NCI-H2227 (cell line): Measurements from ENCODE around the gene INSR.

Source experiments
- DNase-seq: peaks from one replicate; lab custom pipeline; 2025; ENCODE audit not compliant: unreplicated experiment; lab: John Stamatoyannopoulos, UW

The INSR gene

DNA sequence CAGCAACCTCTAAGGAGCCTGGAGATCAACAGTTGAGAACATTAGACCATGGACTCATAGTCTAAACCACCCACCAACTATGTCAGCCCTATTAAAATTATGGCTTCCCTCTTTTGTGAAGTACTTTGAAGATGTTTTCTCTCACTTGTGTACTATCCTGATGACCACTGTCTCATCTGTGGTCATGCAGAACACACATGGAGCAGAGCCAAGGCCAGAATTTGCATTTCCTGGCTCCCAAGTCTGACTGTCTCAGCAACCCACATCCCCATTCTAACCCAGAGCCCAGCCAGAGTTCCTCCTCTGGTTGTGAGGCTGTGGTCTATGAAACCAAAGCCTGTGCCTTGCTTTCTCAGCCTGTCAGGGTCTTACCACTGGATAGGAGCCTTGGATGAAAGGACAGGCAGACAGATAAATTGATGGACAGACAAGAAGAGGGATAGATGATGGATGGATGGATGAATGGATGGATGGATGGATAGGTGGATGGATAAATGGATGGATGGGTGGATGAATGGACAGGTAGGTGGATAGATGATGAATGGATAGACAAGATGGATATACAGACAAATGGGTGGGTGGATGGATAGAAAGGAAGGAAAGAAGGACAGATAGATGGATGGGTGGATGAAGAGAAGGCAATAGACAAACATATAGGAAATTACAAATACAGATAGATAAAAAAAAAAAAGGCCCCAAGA is 189.3 kb downstream of the INSR start:
- no peak for DNase-seq

GRCh38 chr19:7101498-7102253 is 192.5 kb downstream of the INSR start:
- no peak for DNase-seq

GRCh38 chr19:7099597-7099921 is 194.7 kb downstream of the INSR start:
- DNase-seq: no peak

GRCh38 chr19:7098701-7099596 is 195.3 kb downstream of the INSR start:
- DNase-seq: peak; percentile 97

GRCh38 chr19:7098096-7098495 is 196.1 kb downstream of the INSR start:
- peak; percentile 4 for DNase-seq

DNA sequence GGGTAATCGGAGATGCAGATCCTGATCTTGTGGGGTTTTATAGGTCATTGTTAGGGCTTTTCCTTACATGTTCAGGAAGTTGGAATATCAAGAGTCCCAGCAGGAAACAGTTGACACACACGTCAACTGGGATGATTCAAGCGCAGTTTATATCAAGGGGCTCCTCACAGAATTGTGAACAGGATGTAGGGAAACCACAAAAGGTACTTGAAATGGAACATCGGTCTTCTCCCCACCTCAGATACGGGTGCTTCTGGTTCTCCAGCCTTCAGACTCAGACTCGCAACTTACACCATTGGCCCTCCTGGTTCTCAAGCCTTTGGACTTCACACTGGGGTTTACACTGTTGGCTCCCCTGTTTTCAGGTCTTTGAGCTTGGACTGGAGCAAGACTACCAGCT is 205.2 kb downstream of the INSR start:
- DNase-seq: no peak

GRCh38 chr19:7083076-7083956 is 210.9 kb downstream of the INSR start:
- no peak for DNase-seq

- no peak for DNase-seq
Observed at GRCh38 chr19:7078008-7078407, 216.2 kb downstream of the INSR start.

DNA sequence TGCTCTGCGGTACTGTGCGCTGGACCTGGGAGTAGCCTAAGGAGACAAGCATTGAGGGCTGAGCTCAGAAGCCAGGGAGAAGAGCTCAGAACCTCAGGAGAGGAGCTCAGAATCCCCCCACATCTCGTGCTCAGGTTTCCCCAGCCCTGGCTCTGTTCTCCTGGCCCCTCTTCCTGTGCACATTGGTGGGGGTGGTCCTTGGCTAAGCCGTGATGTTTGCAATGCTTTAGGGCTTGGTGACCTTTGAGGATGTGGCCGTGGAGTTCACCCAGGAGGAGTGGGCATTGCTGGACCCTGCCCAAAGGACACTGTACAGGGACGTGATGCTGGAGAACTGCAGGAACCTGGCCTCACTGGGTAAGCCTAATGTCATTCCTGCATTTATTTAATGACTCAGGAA is 218.1 kb downstream of the INSR start:
- no peak for DNase-seq

GRCh38 chr19:7074705-7075282 is 219.4 kb downstream of the INSR start:
- DNase-seq: no peak

DNA sequence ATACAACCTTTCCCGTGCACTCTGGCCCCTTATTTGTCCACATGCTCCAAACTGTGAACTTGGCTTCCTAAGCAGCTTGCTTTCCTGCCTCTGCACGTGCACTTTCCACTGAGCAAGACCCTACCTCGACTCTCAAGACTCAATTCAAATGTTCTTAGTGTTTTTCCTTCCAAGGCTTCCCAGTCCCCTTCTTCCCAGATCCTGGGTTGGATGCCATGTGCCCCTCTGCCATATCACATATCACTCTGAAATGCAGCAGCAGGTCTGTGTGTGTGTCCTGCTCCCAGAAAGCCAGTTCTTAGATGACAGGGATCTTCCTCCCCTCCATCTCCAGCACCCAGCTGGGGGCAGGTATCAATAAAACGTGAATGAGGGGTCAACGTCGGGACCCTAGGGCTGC is 221.7 kb downstream of the INSR start:
- DNase-seq: no peak

GRCh38 chr19:7069904-7070226 is 224.3 kb downstream of the INSR start:
- no peak for DNase-seq

DNA sequence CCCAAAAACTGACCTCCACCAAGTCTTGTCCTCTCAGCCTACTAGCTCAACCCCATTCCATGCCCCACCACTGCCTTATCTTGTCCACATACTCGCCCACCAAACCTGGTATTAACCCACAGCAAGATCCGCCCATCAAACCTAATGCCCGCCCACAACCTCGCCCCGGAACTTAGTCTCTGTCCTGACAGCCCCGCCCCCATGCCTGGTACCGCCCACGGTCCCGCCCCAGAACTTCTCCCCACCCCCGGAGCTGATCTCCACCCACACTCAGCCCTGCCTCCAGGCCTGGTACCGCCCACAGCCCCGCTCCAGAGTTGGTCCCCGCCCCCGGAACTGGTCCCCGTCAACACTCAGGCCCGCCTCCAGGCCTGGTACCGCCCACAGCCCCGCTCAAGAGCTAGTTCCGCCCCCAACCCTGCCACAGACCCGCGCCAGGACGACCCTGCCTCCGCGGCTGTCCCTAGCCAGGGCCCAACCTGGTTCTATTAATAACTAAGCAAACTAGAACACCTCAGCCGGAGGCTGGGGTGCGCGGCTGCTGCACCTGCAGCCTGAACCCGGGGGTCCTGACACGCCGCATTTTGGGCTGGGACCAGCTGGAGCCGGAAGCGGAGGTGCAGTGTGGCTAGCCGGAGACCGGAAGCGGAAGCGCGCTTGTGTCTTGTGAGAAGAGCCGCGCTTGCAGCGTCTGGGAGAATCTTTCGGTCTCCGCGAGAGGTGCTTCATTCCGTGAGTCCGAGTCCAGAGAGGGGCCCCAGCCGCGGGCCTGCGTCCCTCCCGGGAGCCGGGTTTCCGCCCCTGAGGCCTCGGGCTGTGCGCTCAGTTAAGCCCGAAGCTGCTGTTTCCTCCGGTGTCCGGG is 224.9 kb downstream of the INSR start, which contains the start of gene ZNF557:
TSS of gene ZNF557 (plus strand) at position 662 of the 862 bp plus-strand sequence. CDS start 5,372 bp downstream, outside the sequence.
- peak; percentile 95 for DNase-seq

DNA sequence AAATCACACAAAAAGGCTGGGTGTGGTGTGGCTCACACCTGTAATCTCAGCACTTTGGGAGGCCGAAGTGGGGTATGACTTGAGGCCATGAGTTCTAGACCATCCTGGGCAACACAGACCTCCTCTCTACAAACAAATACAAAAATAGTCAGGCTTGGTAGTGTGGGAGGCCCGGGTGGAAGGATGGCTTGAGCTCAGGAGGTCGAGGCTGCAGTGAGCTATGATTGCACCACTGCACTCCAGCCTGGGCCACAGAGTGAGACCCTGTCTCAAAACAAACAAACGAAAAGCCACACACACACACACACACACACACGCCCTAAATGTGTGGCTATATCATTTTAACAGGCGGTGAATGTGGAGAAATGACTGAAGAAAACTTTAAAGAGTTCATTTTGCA is 225.6 kb downstream of the INSR start:
- DNase-seq: no peak

DNA sequence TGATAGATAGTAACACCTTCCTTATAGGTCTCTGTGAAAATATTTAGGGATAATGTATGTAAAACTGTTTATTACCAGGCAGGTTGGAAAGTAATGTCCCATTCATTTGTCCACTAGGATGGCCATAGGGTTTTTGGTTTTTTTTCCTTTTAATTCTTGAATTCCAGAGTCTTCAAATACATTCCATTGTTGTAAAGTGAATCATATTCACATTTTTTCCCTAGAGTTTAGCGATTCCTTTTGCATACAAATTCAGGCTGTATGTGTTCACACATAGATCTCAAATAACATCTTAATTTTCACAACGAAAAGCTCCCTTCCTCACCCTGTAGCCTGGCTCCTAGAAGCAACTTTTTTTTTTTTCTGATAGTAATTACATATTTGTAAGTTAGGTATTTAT is 226.5 kb downstream of the INSR start:
- no peak for DNase-seq

GRCh38 chr19:7067122-7067521 is 227.1 kb downstream of the INSR start:
- peak; percentile 34 for DNase-seq

DNA sequence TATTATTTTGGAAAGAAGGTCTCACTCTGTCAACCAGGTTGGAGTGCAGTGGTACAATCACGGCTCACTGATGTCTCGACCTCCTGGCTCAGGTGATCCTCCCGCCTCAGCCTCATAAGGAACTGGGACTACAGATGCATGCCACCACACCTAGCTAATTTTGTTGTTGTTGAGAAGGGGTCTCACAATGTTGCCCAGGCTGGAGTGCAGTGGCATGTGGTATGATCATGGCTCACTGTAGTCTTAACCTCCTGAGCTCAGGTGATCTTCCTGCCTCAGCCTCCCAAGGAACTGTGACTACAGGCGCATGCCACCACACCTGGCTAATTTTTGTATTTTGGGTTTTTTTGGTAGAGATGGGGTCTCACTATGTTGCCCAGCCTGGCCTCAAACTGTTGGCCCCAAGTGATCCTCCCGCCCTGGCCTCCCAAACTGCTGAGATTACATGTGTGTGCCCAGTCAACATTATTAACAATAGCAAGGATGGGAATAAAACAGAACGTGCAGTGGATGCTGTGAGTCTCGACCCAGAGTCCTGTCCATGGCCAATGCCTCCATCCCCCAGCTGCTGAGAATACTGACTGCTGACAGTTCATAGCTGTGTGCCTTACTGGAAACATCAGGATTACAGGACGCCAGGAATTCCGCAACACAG is 230.3 kb downstream of the INSR start:
- DNase-seq: no peak

- no peak for DNase-seq
Observed at GRCh38 chr19:7063339-7063738, 230.9 kb downstream of the INSR start.
